Chondrocyte (in vitro differentiated cells): Measurements from ENCODE around the gene CDH8. TPM values are rescaled to one million over a fixed set of nuclear protein-coding genes. Genes with fewer than 3 reads are reported as not detected.

Experiments used
- DNase-seq: peaks from one replicate; pipeline ENCODE4 v3.0.0; 2021; ENCODE audit warnings: mixed read lengths, low spot score
- H3K27ac Mint-ChIP-seq: one replicate; pipeline ENCODE4 v1.8.0; 2021; ENCODE audit warnings: mild to moderate bottlenecking, moderate library complexity, mixed read lengths; ENCODE audit not compliant: unreplicated experiment
- H3K27me3 Mint-ChIP-seq: 2 replicates; pipeline ENCODE4 v1.8.0; 2021; ENCODE audit warnings: low read depth, mixed read lengths
- H3K36me3 Mint-ChIP-seq: 2 replicates; pipeline ENCODE4 v1.8.0; 2021; ENCODE audit warnings: low read depth, mixed read lengths
- H3K4me1 Mint-ChIP-seq: 2 replicates; pipeline ENCODE4 v1.8.0; 2021; ENCODE audit warnings: low read depth, mild to moderate bottlenecking, mixed read lengths
- H3K4me3 Mint-ChIP-seq: one replicate; pipeline ENCODE4 v1.8.0; 2021; ENCODE audit warnings: mild to moderate bottlenecking, moderate library complexity, mixed read lengths; ENCODE audit not compliant: unreplicated experiment
- H3K9me3 Mint-ChIP-seq: 2 replicates; pipeline ENCODE4 v1.8.0; 2021; ENCODE audit warnings: low read depth, mixed read lengths
- CTCF ChIP-seq: fragments of 200-600 bp; sonication (generic); IDR thresholded peaks from 2 replicates; pipeline ENCODE4 v1.5.0; 2021; ENCODE audit warnings: antibody characterized with exemption, mild to moderate bottlenecking, moderate library complexity
- total RNA-seq: library from RNA; stranded (reverse); gene quantifications from 3 replicates; pipeline ENCODE4 v1.2.1, GENCODE V29; 2021

Gene CDH8
- total RNA-seq, 1 donor from 2014 or later: 5.7 TPM

DNA sequence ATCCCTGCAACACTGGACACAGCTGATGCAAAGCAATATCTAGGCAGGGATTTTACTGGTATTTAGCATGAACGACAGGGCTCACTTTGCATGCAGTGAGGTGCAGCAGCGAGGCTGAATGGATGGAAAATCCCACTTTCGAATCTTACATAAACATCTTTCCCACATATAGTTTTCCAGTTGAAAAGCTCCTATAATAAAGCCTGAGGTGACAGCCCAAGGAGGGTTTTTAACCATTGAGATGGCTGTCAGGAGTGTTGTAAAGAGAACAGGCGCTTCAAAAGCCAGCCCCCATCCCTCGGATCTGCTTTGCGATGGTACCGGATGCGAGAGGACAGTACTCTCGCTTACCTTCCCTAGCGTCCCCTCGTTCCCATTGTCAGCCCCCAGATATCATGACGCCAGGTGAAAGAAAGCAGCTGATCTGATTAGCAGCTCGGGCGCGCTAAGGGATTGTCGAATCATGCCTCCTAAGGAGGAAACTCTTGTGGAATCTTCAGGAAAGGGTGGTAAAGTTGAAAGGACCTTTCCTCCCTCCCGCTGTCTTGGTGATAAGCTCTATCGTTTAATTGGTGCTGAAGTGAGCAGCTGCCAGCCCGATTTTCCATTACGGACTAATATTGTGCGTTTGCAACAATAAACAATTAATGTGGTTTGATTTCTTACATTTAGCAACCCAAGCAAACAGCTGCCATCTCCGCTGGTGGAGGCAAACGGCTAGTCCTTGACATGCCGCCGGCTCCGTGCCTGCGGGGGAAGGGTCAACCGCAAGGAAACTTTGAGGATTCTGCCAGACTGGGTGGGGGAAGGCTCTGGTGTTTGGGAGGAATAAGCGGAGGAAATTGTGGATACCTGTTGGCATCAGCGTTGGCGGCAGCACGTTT is 1.8 kb downstream of the CDH8 start:
- peak overlapping the region; percentile 66 for H3K4me3 Mint-ChIP-seq
- peaks cover 27% of the 10 kb centered on the region for H3K4me1 Mint-ChIP-seq
- H3K9me3 Mint-ChIP-seq: no peaks in the 10 kb centered on the region
- DNase-seq: no peak
- no peak for TF ChIP-seq CTCF
- no peak overlapping the region for H3K27ac Mint-ChIP-seq
- H3K27me3 Mint-ChIP-seq: peaks cover 75% of the 10 kb centered on the region
- no peaks in the 10 kb centered on the region for H3K36me3 Mint-ChIP-seq

DNA sequence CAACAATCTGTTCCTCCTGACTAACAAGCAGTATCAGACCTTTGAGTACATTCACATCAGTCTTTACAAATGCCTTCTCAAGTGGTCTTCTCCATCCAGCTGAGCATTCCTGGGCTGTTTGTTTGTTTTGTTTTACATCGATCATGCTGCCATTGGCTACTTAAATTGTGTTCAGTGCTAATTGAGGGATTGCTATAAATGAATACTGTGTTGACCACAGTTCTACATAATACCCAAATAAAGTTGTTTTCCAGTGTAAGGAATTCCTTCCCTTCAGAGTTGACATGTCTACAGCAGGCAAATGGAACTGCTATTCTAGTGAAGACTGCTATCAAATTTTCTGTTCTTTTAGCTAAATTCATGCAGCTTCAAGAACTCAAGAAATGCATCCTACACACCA is 3.2 kb downstream of the CDH8 start:
- no peak overlapping the region for H3K4me3 Mint-ChIP-seq
- peaks cover 27% of the 10 kb centered on the region for H3K4me1 Mint-ChIP-seq
- no peak overlapping the region for H3K27ac Mint-ChIP-seq
- no peak for TF ChIP-seq CTCF
- no peak for DNase-seq
- H3K27me3 Mint-ChIP-seq: peaks cover 74% of the 10 kb centered on the region
- H3K36me3 Mint-ChIP-seq: no peaks in the 10 kb centered on the region
- no peaks in the 10 kb centered on the region for H3K9me3 Mint-ChIP-seq

DNA sequence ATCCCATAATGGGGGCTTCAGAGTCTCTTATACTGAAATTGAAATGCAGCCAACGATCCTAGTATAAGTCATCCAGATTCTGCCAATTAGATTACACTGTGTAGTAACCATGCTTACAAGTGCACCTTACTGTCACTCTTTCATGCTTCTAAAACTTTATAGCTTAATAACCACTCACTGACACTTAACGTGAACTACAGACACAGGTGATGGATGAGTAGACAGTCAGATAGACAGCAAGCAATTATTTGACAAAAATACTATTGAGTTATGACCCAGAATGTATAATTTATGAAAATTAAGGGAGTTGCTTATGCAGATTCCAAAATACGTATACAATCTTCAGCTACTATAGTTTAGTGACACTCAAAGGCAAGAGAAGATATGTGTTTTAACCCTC is 6.3 kb downstream of the CDH8 start:
- Mint-ChIP-seq H3K4me3 (no peak overlapping the region), H3K9me3 (no peaks in the 10 kb centered on the region), H3K36me3 (no peaks in the 10 kb centered on the region), H3K27me3 (peaks cover 50% of the 10 kb centered on the region), H3K4me1 (peaks cover 10% of the 10 kb centered on the region), H3K27ac (no peak overlapping the region)
- no peak for TF ChIP-seq CTCF
- no peak for DNase-seq

DNA sequence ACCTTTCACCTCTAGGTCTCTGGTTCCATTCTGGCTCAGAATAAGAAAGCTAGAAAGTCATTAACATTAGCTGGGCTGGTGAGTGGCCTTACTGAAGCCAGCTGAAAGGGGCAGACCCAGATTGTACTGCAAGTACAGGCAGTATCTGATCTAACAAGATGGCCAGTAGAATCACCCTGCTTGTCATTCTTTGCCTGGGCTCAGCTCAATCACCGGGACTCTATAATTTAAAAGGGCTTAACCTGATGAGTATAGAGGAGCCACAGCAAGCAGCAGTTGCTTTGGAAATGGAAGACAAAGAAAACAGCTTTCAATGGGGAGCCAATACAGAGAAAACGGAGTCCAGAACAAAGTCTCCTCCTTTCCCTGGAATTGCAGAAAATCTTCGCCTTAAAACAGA is 13.6 kb downstream of the CDH8 start:
- Mint-ChIP-seq H3K4me3 (no peak overlapping the region), H3K36me3 (no peaks in the 10 kb centered on the region), H3K27ac (no peak overlapping the region), H3K9me3 (no peaks in the 10 kb centered on the region), H3K27me3 (peaks cover 14% of the 10 kb centered on the region), H3K4me1 (no peaks in the 10 kb centered on the region)
- TF ChIP-seq CTCF: no peak
- DNase-seq: no peak

GRCh38 chr16:62021161-62021581 is 15.1 kb downstream of the CDH8 start:
- H3K9me3 Mint-ChIP-seq: no peaks in the 10 kb centered on the region
- no peaks in the 10 kb centered on the region for H3K36me3 Mint-ChIP-seq
- DNase-seq: no peak
- H3K4me3 Mint-ChIP-seq: no peak overlapping the region
- no peak overlapping the region for H3K27ac Mint-ChIP-seq
- TF ChIP-seq CTCF: no peak
- H3K4me1 Mint-ChIP-seq: no peaks in the 10 kb centered on the region
- H3K27me3 Mint-ChIP-seq: peaks cover 14% of the 10 kb centered on the region
